ENCODE results near the gene SCAF8. TPM values are rescaled to one million over a fixed set of nuclear protein-coding genes. Genes with fewer than 3 reads are reported as not detected.
"Not testable (repeated sequence)": the region's sequence is repeated elsewhere in the genome, so short reads cannot be mapped to it uniquely, and the experiment has no call there.

SCAF8 gene
- total RNA-seq, 2 experiments from 2014 or later: 35.7 to 36.6 TPM

- POLR2A ChIA-PET: no interaction called here
- H3K9me3 Mint-ChIP-seq (ENCODE audit: insufficient read depth): no peaks in the 10 kb centered on the region
Observed at GRCh38 chr6:154791556-154792317, 58.5 kb downstream of the SCAF8 start.

GRCh38 chr6:154792325-154792724 lies 59.1 kb downstream of the SCAF8 start:
- Mint-ChIP-seq H3K4me3 (no peak overlapping the region), H3K9me3 (ENCODE audit: insufficient read depth) (no peaks in the 10 kb centered on the region), H3K4me1 (ENCODE audit: low read depth) (no peaks in the 10 kb centered on the region), H3K36me3 (ENCODE audit: low read depth) (peaks cover 37% of the 10 kb centered on the region), H3K27ac (no peak overlapping the region), H3K27me3 (ENCODE audit: low read depth) (no peaks in the 10 kb centered on the region)
- no peak for DNase-seq
- ChIA-PET CTCF (no interaction called here), POLR2A (no interaction called here)
- ATAC-seq: no peak

More at GRCh38 chr6:154791556-154792317, 58.5 kb downstream of the SCAF8 start:
- no peaks in the 10 kb centered on the region for H3K27me3 Mint-ChIP-seq (ENCODE audit: low read depth)
- DNase-seq (no peak), ATAC-seq (no peak)
- H3K4me3 Mint-ChIP-seq: no peak overlapping the region
- CTCF ChIA-PET: interaction anchor here (0.9 kb wide), 1 partner anchor 90 kb away, joined by 3 read pairs; no protein-coding TSS in a partner anchor
- no peak overlapping the region for H3K27ac Mint-ChIP-seq
- H3K36me3 Mint-ChIP-seq (ENCODE audit: low read depth): peaks cover 38% of the 10 kb centered on the region
- H3K4me1 Mint-ChIP-seq (ENCODE audit: low read depth): no peaks in the 10 kb centered on the region

DNA sequence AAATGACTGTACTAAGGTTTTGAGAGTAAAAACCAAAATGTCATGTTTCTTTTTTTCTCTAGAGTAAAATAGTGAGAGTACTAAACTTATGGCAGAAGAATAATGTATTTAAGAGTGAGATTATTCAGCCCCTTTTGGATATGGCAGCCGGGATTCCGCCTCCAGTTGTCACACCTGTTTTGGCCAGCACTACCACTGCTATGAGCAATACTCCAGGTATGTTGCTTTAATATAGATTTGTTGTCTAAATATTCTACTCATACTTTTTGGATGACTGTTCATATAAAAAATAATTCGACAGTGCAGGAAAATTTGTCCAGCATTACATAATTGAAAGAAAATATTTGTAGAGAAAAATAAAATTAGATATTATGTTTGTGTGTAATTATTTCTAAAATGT lies 59.5 kb downstream of the SCAF8 start:
- Mint-ChIP-seq H3K36me3 (ENCODE audit: low read depth) (peaks cover 33% of the 10 kb centered on the region), H3K27me3 (ENCODE audit: low read depth) (no peaks in the 10 kb centered on the region), H3K9me3 (ENCODE audit: insufficient read depth) (no peaks in the 10 kb centered on the region), H3K4me1 (ENCODE audit: low read depth) (no peaks in the 10 kb centered on the region), H3K27ac (no peak overlapping the region), H3K4me3 (no peak overlapping the region)
- no peak for DNase-seq
- CTCF ChIA-PET: no interaction called here
- no peak for ATAC-seq
- POLR2A ChIA-PET: no interaction called here

DNA sequence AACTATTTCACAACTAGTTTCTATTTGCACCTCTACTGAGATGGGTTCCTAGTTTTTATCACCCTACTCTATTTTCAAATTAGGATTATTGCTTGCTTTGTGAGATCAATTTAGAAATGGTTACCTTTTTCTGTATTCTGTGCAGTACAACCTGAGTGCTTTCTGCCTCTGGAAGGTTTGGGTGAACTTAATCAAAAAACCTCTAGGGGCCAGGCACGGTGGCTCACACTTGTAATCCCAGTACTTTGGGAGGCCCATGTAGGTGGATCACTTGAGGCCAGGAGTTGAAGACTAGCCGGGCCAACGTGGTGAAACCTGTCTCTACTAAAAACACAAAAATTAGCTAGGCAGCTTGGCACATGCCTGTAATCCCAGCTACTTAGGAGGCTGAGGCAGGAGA lies 63.3 kb downstream of the SCAF8 start:
- H3K27ac Mint-ChIP-seq: no peak overlapping the region
- peaks cover 5% of the 10 kb centered on the region for H3K4me1 Mint-ChIP-seq (ENCODE audit: low read depth)
- H3K9me3 Mint-ChIP-seq (ENCODE audit: insufficient read depth): no peaks in the 10 kb centered on the region
- H3K27me3 Mint-ChIP-seq (ENCODE audit: low read depth): no peaks in the 10 kb centered on the region
- no peak for DNase-seq
- no peak overlapping the region for H3K4me3 Mint-ChIP-seq
- H3K36me3 Mint-ChIP-seq (ENCODE audit: low read depth): peaks cover 41% of the 10 kb centered on the region
- no peak for ATAC-seq
- ChIA-PET CTCF (no interaction called here), POLR2A (interaction anchor here (0.6 kb wide), 1 partner anchor 437 kb away, joined by 3 read pairs; no protein-coding TSS in a partner anchor)

GRCh38 chr6:154797857-154798256 lies 64.6 kb downstream of the SCAF8 start:
- Mint-ChIP-seq H3K9me3 (ENCODE audit: insufficient read depth) (no peaks in the 10 kb centered on the region), H3K27me3 (ENCODE audit: low read depth) (no peaks in the 10 kb centered on the region), H3K4me1 (ENCODE audit: low read depth) (peaks cover 5% of the 10 kb centered on the region), H3K27ac (no peak overlapping the region), H3K4me3 (no peak overlapping the region), H3K36me3 (ENCODE audit: low read depth) (peaks cover 36% of the 10 kb centered on the region)
- DNase-seq: no peak
- no peak for ATAC-seq
- ChIA-PET CTCF (no interaction called here), POLR2A (no interaction called here)

- no peaks in the 10 kb centered on the region for H3K27me3 Mint-ChIP-seq (ENCODE audit: low read depth)
- ChIA-PET POLR2A (no interaction called here), CTCF (interaction anchor here (9.7 kb wide), 1 partner anchor 125 kb away, joined by 166 read pairs; no protein-coding TSS in a partner anchor)
- DNase-seq (no peak), ATAC-seq (no peak)
- H3K9me3 Mint-ChIP-seq (ENCODE audit: insufficient read depth): no peaks in the 10 kb centered on the region
- no peak overlapping the region for H3K4me3 Mint-ChIP-seq
- peaks cover 34% of the 10 kb centered on the region for H3K36me3 Mint-ChIP-seq (ENCODE audit: low read depth)
- H3K27ac Mint-ChIP-seq: no peak overlapping the region
- H3K4me1 Mint-ChIP-seq (ENCODE audit: low read depth): peaks cover 5% of the 10 kb centered on the region
Observed at GRCh38 chr6:154800338-154800737, 67.1 kb downstream of the SCAF8 start.

DNA sequence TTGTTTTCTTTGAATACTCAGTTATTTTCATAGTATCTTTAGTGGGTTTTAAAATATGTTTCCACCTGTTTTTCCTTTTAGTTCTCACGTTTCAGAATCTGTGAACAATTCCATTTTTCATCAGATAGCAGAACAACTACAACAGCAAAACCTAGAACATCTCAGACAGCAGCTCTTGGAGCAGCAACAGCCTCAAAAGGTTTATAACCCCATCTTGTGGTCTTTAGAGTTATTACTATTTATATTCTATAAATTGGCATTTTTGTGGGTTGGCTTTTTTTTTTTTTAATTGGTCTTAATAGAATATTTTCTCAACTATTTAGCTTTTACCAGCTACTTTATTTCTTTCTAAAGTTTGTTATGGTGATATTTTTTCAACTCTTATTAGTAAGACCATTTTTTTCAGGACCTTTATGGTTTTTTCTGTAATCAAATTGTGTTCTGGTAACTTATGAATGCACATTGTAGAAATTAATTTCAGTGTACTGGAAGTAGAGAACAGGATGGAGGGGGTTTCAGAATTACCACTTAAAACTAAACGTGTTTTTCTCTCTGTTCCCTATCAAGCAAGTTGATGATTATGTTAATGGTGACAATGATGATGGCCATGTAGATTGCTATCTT lies 72.2 kb downstream of the SCAF8 start:
- Mint-ChIP-seq H3K27ac (no peak overlapping the region), H3K27me3 (ENCODE audit: low read depth) (no peaks in the 10 kb centered on the region), H3K4me1 (ENCODE audit: low read depth) (no peaks in the 10 kb centered on the region), H3K9me3 (ENCODE audit: insufficient read depth) (no peaks in the 10 kb centered on the region), H3K36me3 (ENCODE audit: low read depth) (peaks cover 35% of the 10 kb centered on the region), H3K4me3 (no peak overlapping the region)
- ChIA-PET POLR2A (no interaction called here), CTCF (interaction anchor here (0.7 to 9.7 kb wide), 8 partner anchors 9 to 130 kb away, joined by 3 to 166 read pairs (median 4); no protein-coding TSS in a partner anchor)
- ATAC-seq (no peak), DNase-seq (no peak)

GRCh38 chr6:154806804-154807203 lies 73.6 kb downstream of the SCAF8 start:
- Mint-ChIP-seq H3K9me3 (ENCODE audit: insufficient read depth) (no peaks in the 10 kb centered on the region), H3K4me1 (ENCODE audit: low read depth) (no peaks in the 10 kb centered on the region), H3K36me3 (ENCODE audit: low read depth) (peaks cover 47% of the 10 kb centered on the region), H3K4me3 (no peak overlapping the region), H3K27me3 (ENCODE audit: low read depth) (no peaks in the 10 kb centered on the region), H3K27ac (no peak overlapping the region)
- ATAC-seq: no peak
- ChIA-PET POLR2A (no interaction called here), CTCF (interaction anchor here (1.0 to 9.7 kb wide), 6 partner anchors 45 to 493 kb away, joined by 3 to 166 read pairs (median 4); no protein-coding TSS in a partner anchor)
- DNase-seq: no peak

DNA sequence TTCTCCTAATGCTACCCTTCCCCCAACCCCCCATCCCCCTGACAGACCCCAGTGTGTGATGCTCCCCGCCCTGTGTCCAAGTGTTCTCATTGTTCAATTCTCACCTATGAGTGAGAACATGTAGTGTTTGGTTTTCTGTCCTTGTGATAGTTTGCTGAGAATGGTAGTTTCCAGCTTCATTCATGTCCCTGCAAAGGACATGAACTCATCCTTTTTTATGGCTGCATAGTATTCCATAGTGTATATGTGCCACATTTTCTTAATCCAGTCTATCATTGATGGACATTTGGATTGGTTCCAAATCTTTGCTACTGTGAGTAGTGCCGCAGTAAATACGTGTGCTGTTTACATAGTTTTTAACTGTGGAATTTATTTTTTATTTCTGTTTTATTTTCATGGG lies 78.4 kb downstream of the SCAF8 start:
- peaks cover 66% of the 10 kb centered on the region for H3K36me3 Mint-ChIP-seq (ENCODE audit: low read depth)
- CTCF ChIA-PET; H3K4me1 Mint-ChIP-seq (ENCODE audit: low read depth); H3K9me3 Mint-ChIP-seq (ENCODE audit: insufficient read depth); DNase-seq; H3K27ac Mint-ChIP-seq; POLR2A ChIA-PET; H3K4me3 Mint-ChIP-seq; H3K27me3 Mint-ChIP-seq (ENCODE audit: low read depth); ATAC-seq: not testable (repeated sequence)

DNA sequence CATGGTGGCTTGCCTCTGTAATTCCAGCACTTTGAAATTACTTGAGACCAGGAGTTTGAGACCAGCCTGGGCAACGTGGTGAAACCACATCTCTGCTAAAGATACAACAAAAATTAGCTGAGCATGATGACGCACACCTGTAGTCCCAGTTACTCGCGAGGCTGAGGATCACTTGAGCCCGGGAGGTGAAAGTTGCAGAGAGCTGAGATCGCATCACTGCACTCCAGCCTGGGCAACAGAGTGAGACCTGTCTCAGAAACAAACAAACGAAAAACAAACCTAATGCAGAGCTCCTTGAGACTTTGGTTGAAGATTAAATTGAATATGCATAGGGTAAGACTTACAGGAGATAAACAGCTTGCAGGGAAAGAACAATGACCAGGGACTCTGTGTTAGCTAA lies 80.8 kb downstream of the SCAF8 start:
- CTCF ChIA-PET: interaction anchor here (1.0 to 1.9 kb wide), 2 partner anchors 9 to 138 kb away, joined by 3 to 7 read pairs; no protein-coding TSS in a partner anchor
- no peaks in the 10 kb centered on the region for H3K27me3 Mint-ChIP-seq (ENCODE audit: low read depth)
- H3K4me3 Mint-ChIP-seq: no peak overlapping the region
- ATAC-seq (no peak), DNase-seq (no peak)
- no peak overlapping the region for H3K27ac Mint-ChIP-seq
- peaks cover 73% of the 10 kb centered on the region for H3K36me3 Mint-ChIP-seq (ENCODE audit: low read depth)
- no peaks in the 10 kb centered on the region for H3K4me1 Mint-ChIP-seq (ENCODE audit: low read depth)
- POLR2A ChIA-PET: no interaction called here
- no peaks in the 10 kb centered on the region for H3K9me3 Mint-ChIP-seq (ENCODE audit: insufficient read depth)

DNA sequence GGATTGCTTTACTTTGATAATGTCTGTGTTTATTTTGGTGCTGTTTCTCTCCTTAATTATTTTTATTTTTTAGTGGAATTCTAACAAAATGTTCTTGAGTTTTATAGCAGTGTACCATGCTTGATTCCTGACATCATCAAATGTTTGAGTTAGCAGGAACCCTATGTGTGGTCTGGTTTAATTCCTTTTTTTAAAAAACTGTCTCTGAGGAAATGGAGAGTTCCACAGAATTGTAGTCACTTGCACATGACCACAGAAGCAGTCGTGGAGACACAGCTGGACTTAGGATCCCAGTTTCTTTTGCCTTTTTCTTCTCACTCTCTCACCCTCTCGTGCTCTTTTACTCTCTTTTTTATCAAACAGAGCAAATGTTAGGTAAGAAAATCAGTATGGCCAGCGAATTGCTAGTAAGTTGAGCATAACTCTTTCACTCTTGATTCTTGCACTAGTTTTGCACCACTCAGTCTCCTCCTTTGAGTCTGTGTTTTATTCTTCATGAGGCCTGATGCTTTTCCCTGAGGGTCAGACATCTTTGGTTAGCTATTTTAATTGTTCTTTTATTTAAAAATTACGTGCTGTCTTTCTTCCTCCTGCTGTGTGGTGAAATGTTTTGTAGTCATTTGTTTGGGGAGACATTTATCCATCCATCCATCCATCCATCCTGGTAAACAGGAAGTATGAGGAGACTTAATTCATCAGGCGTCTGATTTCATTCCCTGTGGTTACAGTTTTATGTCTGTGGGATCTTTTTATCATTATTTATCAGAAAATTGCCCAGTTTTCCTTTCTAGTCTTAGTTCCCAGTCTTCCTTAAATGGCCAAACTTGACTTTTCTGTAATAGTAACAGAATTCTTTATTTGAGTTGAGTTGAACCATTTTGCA lies 83.0 kb downstream of the SCAF8 start:
- Mint-ChIP-seq H3K27me3 (ENCODE audit: low read depth) (no peaks in the 10 kb centered on the region), H3K36me3 (ENCODE audit: low read depth) (peaks cover 68% of the 10 kb centered on the region), H3K9me3 (ENCODE audit: insufficient read depth) (no peaks in the 10 kb centered on the region), H3K4me3 (no peak overlapping the region), H3K4me1 (ENCODE audit: low read depth) (no peaks in the 10 kb centered on the region), H3K27ac (no peak overlapping the region)
- POLR2A ChIA-PET: no interaction called here
- CTCF ChIA-PET: interaction anchor here (0.7 to 0.8 kb wide), 2 partner anchors 10 to 140 kb away, joined by 3 read pairs; no protein-coding TSS in a partner anchor
- ATAC-seq: no peak
- no peak for DNase-seq

DNA sequence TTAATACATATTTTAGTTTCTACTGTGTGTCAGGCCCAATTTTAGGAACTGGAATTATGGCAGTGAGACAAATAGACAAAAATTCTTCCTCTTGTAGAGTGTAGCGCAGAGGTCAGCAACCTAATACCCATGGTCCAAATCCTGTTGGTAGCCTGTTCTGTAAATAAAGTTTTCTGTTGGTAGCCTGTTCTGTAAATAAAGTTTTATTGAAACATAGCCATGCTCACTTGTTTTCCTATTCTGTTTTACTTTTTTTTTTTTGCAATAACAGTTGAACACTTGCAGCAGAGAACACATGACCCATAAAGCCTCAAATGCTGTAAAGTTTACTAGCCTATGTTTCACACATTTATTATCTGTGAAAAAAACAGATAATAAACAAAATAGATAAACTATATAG lies 87.9 kb downstream of the SCAF8 start:
- H3K9me3 Mint-ChIP-seq (ENCODE audit: insufficient read depth): no peaks in the 10 kb centered on the region
- POLR2A ChIA-PET: no interaction called here
- peaks cover 61% of the 10 kb centered on the region for H3K36me3 Mint-ChIP-seq (ENCODE audit: low read depth)
- DNase-seq (no peak), ATAC-seq (no peak)
- H3K27ac Mint-ChIP-seq: no peak overlapping the region
- H3K27me3 Mint-ChIP-seq (ENCODE audit: low read depth): no peaks in the 10 kb centered on the region
- CTCF ChIA-PET: no interaction called here
- H3K4me1 Mint-ChIP-seq (ENCODE audit: low read depth): no peaks in the 10 kb centered on the region
- H3K4me3 Mint-ChIP-seq: no peak overlapping the region

All from activated CD8-positive, alpha-beta T cell treated with anti-CD3 and anti-CD28 coated beads, Interleukin-2, amount 10 ng/mL, durations not matched to agents 7 days and 5 days (primary cell).